Progenitor cell of endocrine pancreas (in vitro differentiated cells): ENCODE measurements around the gene APLN. TPM values are rescaled to one million over a fixed set of nuclear protein-coding genes. Genes with fewer than 3 reads are reported as not detected.
A peak's percentile ranks its signal among the peaks of the same experiment; 100 is the strongest.

Experiments used
- DNase-seq: peaks from one replicate; pipeline ENCODE4 v3.0.0; 2021; ENCODE audit warnings: low spot score; ENCODE audit not compliant: unreplicated experiment
- H3K27ac Mint-ChIP-seq: 2 replicates; pipeline ENCODE4 v1.8.0; 2021; ENCODE audit warnings: mild to moderate bottlenecking, moderate library complexity, mixed read lengths
- H3K27me3 Mint-ChIP-seq: 2 replicates; pipeline ENCODE4 v1.8.0; 2021; ENCODE audit warnings: mixed read lengths
- H3K36me3 Mint-ChIP-seq: 2 replicates; pipeline ENCODE4 v1.8.0; 2022; ENCODE audit warnings: mixed read lengths; ENCODE audit not compliant: insufficient read depth
- H3K4me1 Mint-ChIP-seq: 2 replicates; pipeline ENCODE4 v1.8.0; 2021; ENCODE audit warnings: low read depth, mixed read lengths
- H3K4me3 Mint-ChIP-seq: 2 replicates; pipeline ENCODE4 v1.8.0; 2021; ENCODE audit warnings: low read depth, mild to moderate bottlenecking, moderate library complexity, mixed read lengths
- H3K9me3 Mint-ChIP-seq: 2 replicates; pipeline ENCODE4 v1.8.0; 2021; ENCODE audit warnings: low read depth, mixed read lengths
- long read RNA-seq: library from polyadenylated mRNA; unstranded; transcript quantifications from one replicate; pipeline ENCODE4 v2.0.0, GENCODE V29; 2020
- total RNA-seq: library from RNA; stranded (reverse); gene quantifications from 2 replicates; pipeline ENCODE4 v1.2.1, GENCODE V29; 2021
- TF ChIP-seq, protein P1 (sequence below): fragments of 200-600 bp; sonication (generic); IDR thresholded peaks from one replicate; pipeline ENCODE4 v1.5.0; 2021; ENCODE audit warnings: antibody characterized with exemption, mild to moderate bottlenecking; ENCODE audit not compliant: unreplicated experiment

Gene APLN, protein sequence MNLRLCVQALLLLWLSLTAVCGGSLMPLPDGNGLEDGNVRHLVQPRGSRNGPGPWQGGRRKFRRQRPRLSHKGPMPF
- 0.14 and 0.38 TPM in 2 replicates for total RNA-seq
- long read RNA-seq, result 0 reads

- Mint-ChIP-seq H3K27ac (peak within 1 kb of the TSS; percentile 29), H3K4me3 (peak within 1 kb of the TSS; percentile 66), H3K27me3 (peaks cover 55% of the 10 kb centered on the region), H3K4me1 (peaks cover 4% of the 10 kb centered on the region), H3K36me3 (no peaks in the 10 kb centered on the region), H3K9me3 (no peaks in the 10 kb centered on the region)
- TF ChIP-seq, protein P1, sequence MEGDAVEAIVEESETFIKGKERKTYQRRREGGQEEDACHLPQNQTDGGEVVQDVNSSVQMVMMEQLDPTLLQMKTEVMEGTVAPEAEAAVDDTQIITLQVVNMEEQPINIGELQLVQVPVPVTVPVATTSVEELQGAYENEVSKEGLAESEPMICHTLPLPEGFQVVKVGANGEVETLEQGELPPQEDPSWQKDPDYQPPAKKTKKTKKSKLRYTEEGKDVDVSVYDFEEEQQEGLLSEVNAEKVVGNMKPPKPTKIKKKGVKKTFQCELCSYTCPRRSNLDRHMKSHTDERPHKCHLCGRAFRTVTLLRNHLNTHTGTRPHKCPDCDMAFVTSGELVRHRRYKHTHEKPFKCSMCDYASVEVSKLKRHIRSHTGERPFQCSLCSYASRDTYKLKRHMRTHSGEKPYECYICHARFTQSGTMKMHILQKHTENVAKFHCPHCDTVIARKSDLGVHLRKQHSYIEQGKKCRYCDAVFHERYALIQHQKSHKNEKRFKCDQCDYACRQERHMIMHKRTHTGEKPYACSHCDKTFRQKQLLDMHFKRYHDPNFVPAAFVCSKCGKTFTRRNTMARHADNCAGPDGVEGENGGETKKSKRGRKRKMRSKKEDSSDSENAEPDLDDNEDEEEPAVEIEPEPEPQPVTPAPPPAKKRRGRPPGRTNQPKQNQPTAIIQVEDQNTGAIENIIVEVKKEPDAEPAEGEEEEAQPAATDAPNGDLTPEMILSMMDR, result no peak
- DNase-seq, result no peak
Observed at GRCh38 chrX:129654652-129655546, at the start of gene APLN. Gene APLN (minus strand): TSS chrX:129654956. CDS start chrX:129654630, 326 bp downstream.

- TF ChIP-seq, protein P1, result no peak
- no peaks in the 10 kb centered on the region for H3K27me3 Mint-ChIP-seq
- H3K27ac Mint-ChIP-seq, result no peak overlapping the region
- no peak for DNase-seq
- H3K9me3 Mint-ChIP-seq, result peaks cover 21% of the 10 kb centered on the region
- peaks cover 1% of the 10 kb centered on the region for H3K4me1 Mint-ChIP-seq
- no peak overlapping the region for H3K4me3 Mint-ChIP-seq
- no peaks in the 10 kb centered on the region for H3K36me3 Mint-ChIP-seq
Observed at GRCh38 chrX:129704491-129704890, 49.7 kb upstream of the APLN start.

GRCh38 chrX:129701624-129702069 lies 46.9 kb upstream of the APLN start:
- Mint-ChIP-seq H3K36me3 (no peaks in the 10 kb centered on the region), H3K9me3 (peaks cover 6% of the 10 kb centered on the region), H3K27ac (no peak overlapping the region), H3K4me3 (no peak overlapping the region), H3K4me1 (peaks cover 1% of the 10 kb centered on the region), H3K27me3 (peaks cover 3% of the 10 kb centered on the region)
- TF ChIP-seq, protein P1, result no peak
- DNase-seq, result no peak

DNA sequence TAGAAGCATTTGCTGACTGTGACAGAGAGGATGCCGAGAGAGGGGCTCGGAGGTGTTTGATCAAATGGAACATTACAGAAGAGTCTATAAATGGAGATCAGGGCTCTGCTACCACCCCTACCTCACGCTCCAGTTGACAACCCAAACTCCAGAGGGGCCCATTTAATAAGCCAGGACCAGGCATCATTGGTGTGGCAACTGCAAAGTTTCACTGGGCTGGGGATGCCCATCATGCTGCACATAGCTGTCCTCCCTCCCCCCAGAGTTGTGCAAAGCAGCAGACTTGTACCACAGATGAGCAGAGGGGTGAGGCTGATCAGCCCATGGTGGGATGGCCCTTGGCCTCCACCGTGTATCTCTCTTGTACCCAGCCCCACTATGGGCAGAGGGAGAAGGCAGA lies 45.8 kb upstream of the APLN start:
- peaks cover 1% of the 10 kb centered on the region for H3K4me1 Mint-ChIP-seq
- no peak for DNase-seq
- no peak overlapping the region for H3K27ac Mint-ChIP-seq
- no peak overlapping the region for H3K4me3 Mint-ChIP-seq
- H3K36me3 Mint-ChIP-seq, result no peaks in the 10 kb centered on the region
- H3K9me3 Mint-ChIP-seq, result peaks cover 9% of the 10 kb centered on the region
- TF ChIP-seq, protein P1, result no peak
- peaks cover 6% of the 10 kb centered on the region for H3K27me3 Mint-ChIP-seq

DNA sequence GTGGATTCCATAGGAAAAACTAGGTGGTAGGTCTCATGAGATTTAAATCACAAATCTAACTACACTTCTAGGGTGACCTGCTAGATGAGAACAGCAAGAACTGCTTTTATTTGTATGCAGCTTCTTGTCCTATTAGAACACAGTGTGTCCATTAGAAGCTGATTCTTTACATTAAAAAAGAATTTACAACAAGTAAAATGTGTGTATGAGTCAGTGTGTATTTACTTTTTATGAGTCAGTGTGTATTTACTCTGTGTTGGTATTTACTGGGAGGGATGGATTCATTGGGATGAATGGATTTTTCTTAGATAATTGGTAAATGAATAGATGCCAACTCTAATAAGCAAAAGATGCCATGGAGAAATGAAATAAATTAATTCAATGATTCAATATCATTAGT lies 43.4 kb upstream of the APLN start:
- Mint-ChIP-seq H3K27me3 (peaks cover 6% of the 10 kb centered on the region), H3K4me3 (no peak overlapping the region), H3K36me3 (no peaks in the 10 kb centered on the region), H3K9me3 (peaks cover 9% of the 10 kb centered on the region), H3K27ac (no peak overlapping the region), H3K4me1 (peaks cover 1% of the 10 kb centered on the region)
- DNase-seq, result no peak
- TF ChIP-seq, protein P1, result no peak
